Endothelial cell of umbilical vein (primary cell): ENCODE measurements around the gene SUSD2. TPM values are rescaled to one million over a fixed set of nuclear protein-coding genes. Genes with fewer than 3 reads are reported as not detected.

ENCODE experiments used
- BruUV-seq: library from RNA; stranded (reverse); fragments of 400-500 nt; replicated peaks from 2 replicates; lab custom pipeline; 2021; lab: Mats Ljungman, UMichigan
- CTCF ChIA-PET: fragments of 300-600, 350-600 bp; sonication (Branson Sonifier 250); formaldehyde crosslinking; loops from one replicate; lab custom pipeline; 2021; ENCODE audit warnings: antibody characterized with exemption, inconsistent platforms; lab: Charles Lee
- POLR2A ChIA-PET: fragments of 300-600, 350-600 bp; sonication (Branson Sonifier 250); formaldehyde crosslinking; loops from one replicate; lab custom pipeline; 2021; ENCODE audit warnings: antibody characterized with exemption, inconsistent platforms; lab: Charles Lee
- DNase-seq: peaks from one replicate; pipeline ENCODE4 v3.0.0-alpha.2; 2011; ENCODE audit warnings: low read depth, low spot score
- FAIRE-seq: peaks from 2 replicates; lab custom pipeline; 2011; peaks lifted over from hg19 to GRCh38; lab: Jason Lieb, UNC
- H2AFZ ChIP-seq: 2 replicates; pipeline ENCODE4 v1.6.0; 2012; ENCODE audit warnings: low read depth, low read length, control low read depth, inconsistent platforms
- H3K27ac ChIP-seq: 2 replicates; pipeline ENCODE4 v1.5.1; 2011; ENCODE audit warnings: low read depth, mild to moderate bottlenecking, control low read depth, low read length, moderate library complexity; ENCODE audit not compliant: insufficient read depth
- H3K27me3 ChIP-seq, 2 experiments: 2 replicates each; pipeline versions ENCODE4 v1.6.0 to v1.6.1; 2011; ENCODE audit warnings: low read length in 2 of 2, mixed read lengths in 1 of 2; ENCODE audit not compliant: control insufficient read depth in 2 of 2, insufficient read depth in 2 of 2
- H3K36me3 ChIP-seq, 2 experiments: 2 replicates in 1 of 2; 3 replicates in 1 of 2; pipeline ENCODE4 v1.5.1; 2011; ENCODE audit warnings: low read length in 2 of 2, mild to moderate bottlenecking in 1 of 2, moderate library complexity in 1 of 2; ENCODE audit not compliant: control insufficient read depth in 2 of 2, insufficient read depth in 2 of 2; ENCODE audit errors: extremely low read depth in 1 of 2
- H3K4me1 ChIP-seq: 3 replicates; pipeline ENCODE4 v1.5.1; 2011; ENCODE audit warnings: mild to moderate bottlenecking, low read length; ENCODE audit not compliant: control insufficient read depth, insufficient read depth; ENCODE audit errors: extremely low read depth
- H3K4me2 ChIP-seq: 2 replicates; pipeline ENCODE4 v1.6.1; 2011; ENCODE audit warnings: low read length, control low read depth, mixed read lengths; ENCODE audit not compliant: insufficient read depth
- H3K4me3 ChIP-seq, 3 experiments: fragments of 200-600 bp in 1 of 3; sonication (generic), shearing (Covaris generic) in 1 of 3; replicated peaks in 1 of 3; 2 replicates each; pipeline ENCODE4 v1.5.1; 2011 to 2016; ENCODE audit warnings: control low read depth in 3 of 3, low read length in 3 of 3, mild to moderate bottlenecking in 2 of 3, inconsistent platforms in 1 of 3, low read depth in 1 of 3, moderate library complexity in 1 of 3; ENCODE audit not compliant: insufficient read depth in 1 of 3
- H3K79me2 ChIP-seq: 2 replicates; pipeline ENCODE4 v1.6.0; 2012; ENCODE audit warnings: low read length, inconsistent platforms; ENCODE audit not compliant: control insufficient read depth, insufficient read depth
- H3K9ac ChIP-seq: replicated peaks from 2 replicates; pipeline ENCODE3; 2011; ENCODE audit warnings: low read length, control low read depth; ENCODE audit not compliant: insufficient read depth; ENCODE audit errors: extremely low read depth
- H3K9me1 ChIP-seq: replicated peaks from 3 replicates; pipeline ENCODE4 v1.6.0; 2011; ENCODE audit warnings: mild to moderate bottlenecking, low read length; ENCODE audit not compliant: control insufficient read depth, insufficient read depth; ENCODE audit errors: extremely low read depth
- H3K9me3 ChIP-seq: replicated peaks from 2 replicates; pipeline ENCODE4 v1.5.1; 2012; ENCODE audit warnings: low read length, inconsistent platforms; ENCODE audit not compliant: control insufficient read depth, insufficient read depth
- H4K20me1 ChIP-seq: replicated peaks from 2 replicates; pipeline ENCODE3; 2011; ENCODE audit warnings: mild to moderate bottlenecking, low read length; ENCODE audit not compliant: control insufficient read depth, insufficient read depth; ENCODE audit errors: extremely low read depth
- EZH2 ChIP-seq: IDR thresholded peaks from 2 replicates; pipeline ENCODE4 v1.6.1; 2012; ENCODE audit warnings: borderline replicate concordance, low read depth, mild to moderate bottlenecking, moderate library complexity, low read length, inconsistent platforms; ENCODE audit not compliant: severe bottlenecking
- JUN ChIP-seq: IDR thresholded peaks from 2 replicates; pipeline ENCODE4 v1.6.1; 2011; ENCODE audit warnings: borderline replicate concordance, low read depth; ENCODE audit not compliant: insufficient read length, insufficient read depth
- MYC ChIP-seq: IDR thresholded peaks from one replicate; pipeline ENCODE4 v1.6.1; 2011; ENCODE audit warnings: mild to moderate bottlenecking, low read depth, low read length
- POLR2A ChIP-seq: IDR thresholded peaks from 2 replicates; pipeline ENCODE4 v1.6.1; 2012; ENCODE audit warnings: low read depth, mild to moderate bottlenecking, control low read depth, low read length
- POLR2AphosphoS5 ChIP-seq: IDR thresholded peaks from 2 replicates; pipeline ENCODE4 v1.6.1; 2012; ENCODE audit warnings: low read depth, mild to moderate bottlenecking, control low read depth, low read length, moderate library complexity; ENCODE audit not compliant: insufficient read depth
- dilution Hi-C: fragments of 300-500 bp; cut with MboI; formaldehyde crosslinking; loops from one replicate; pipeline ENCODE4 v1.15.0; 2019; ENCODE audit warnings: low sequenced_read_pairs; ENCODE audit not compliant: extremely low pct_ligation_motif_present
- intact Hi-C: fragments of 100-400 bp; cut with micrococcal nuclease; formaldehyde crosslinking; loops from one replicate; pipeline ENCODE4 v1.10.0; 2022
- polyA plus RNA-seq, 4 experiments: library from polyadenylated mRNA; depleted of rRNA in 3 of 4; stranded (reverse) in 3 of 4; unstranded in 1 of 4; fragments of >200 nt; gene quantifications; 2 replicates each; pipeline versions ENCODE4 v1.2.1 to v1.2.3, GENCODE V29; 2011 to 2012; ENCODE audit warnings: missing spikeins in 1 of 4
- total RNA-seq: library from RNA; stranded (reverse); gene quantifications from 2 replicates; pipeline ENCODE4 v1.2.3, GENCODE V29; 2021
- TF ChIP-seq, protein P1 (sequence below), 2 donors: IDR thresholded peaks; 1 replicate in 1 of 2; 2 replicates in 1 of 2; pipeline ENCODE4 v1.5.1; 2011; ENCODE audit warnings: low read length in 2 of 2, mild to moderate bottlenecking in 2 of 2, moderate library complexity in 2 of 2, control low read depth in 1 of 2, inconsistent platforms in 1 of 2, low read depth in 1 of 2; ENCODE audit not compliant: insufficient read depth in 1 of 2; ENCODE audit errors: extremely low read depth in 1 of 2
- TF ChIP-seq, protein P2 (sequence below): IDR thresholded peaks from 2 replicates; pipeline ENCODE4 v1.6.1; 2011; ENCODE audit not compliant: insufficient read depth, insufficient read length

The SUSD2 gene
- total and polyA plus RNA-seq, 2 donors (not counting 3 experiments of a cell fraction or from before 2014, with no cell fraction given): 0.26 to 0.27 TPM

DNA sequence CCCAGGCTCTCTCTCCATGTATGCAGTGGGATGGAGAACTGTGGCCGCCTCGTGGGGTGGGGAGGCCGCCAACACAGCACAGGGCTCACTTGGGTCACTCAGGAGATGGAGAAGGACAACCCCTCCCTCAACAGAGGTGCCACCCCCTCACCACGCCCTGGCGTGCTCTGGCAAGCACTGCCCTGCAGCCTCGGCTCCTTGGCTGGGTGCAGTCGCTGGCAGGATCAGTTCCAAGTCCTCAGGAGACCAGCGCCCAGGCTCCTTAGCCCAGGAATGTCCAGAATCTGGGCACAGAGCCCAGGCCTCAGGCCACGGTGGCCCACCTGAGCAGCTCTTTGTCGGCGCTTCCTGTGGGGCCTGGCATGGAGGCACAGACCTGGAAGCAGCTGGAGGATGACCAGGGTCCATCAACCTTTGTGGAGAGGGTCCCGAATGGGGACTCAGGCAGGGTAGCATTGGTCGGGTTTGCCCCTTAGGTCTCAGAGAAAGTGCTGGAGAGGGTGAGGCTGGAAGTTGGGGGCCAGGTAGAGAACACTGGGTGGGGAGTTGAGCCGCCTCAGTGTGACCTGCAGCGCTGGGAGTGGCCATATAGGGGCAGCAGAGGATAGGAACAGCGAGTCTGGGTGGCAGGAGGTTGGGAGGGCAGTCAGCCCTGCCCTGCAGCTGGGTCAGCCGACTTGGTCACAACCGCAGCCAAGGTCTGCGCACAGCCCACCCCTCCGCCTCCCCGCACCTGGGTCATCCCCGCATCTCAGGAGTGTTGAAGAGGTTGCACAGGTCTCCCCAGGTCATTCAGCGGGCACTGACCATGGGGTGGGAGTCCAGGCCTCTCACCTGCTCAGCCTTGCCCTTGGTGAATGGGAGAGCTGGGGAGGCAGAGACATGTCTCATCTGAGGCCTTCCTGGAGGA lies 8.2 kb downstream of the SUSD2 start:
- Histone ChIP-seq H3K79me2 (no peaks in the 10 kb centered on the region), H3K27me3 (no peaks in the 10 kb centered on the region), H3K9me1 (no peaks in the 10 kb centered on the region), H3K9me3 (no peaks in the 10 kb centered on the region), H3K9ac (no peak overlapping the region), H3K4me2 (no peak overlapping the region), H4K20me1 (no peaks in the 10 kb centered on the region), H3K36me3 (no peaks in the 10 kb centered on the region), H2AFZ (peak overlapping the region; percentile 85), H3K27ac (no peak overlapping the region), H3K4me1 (peaks cover 9% of the 10 kb centered on the region), H3K4me3 (no peak overlapping the region)
- intact Hi-C loops: loop anchor here (1.0 to 10.0 kb wide), 4 partner anchors 19 to 335 kb away; no protein-coding TSS in a partner anchor
- peak; percentile 77 for FAIRE-seq
- TF ChIP-seq, protein P1, sequence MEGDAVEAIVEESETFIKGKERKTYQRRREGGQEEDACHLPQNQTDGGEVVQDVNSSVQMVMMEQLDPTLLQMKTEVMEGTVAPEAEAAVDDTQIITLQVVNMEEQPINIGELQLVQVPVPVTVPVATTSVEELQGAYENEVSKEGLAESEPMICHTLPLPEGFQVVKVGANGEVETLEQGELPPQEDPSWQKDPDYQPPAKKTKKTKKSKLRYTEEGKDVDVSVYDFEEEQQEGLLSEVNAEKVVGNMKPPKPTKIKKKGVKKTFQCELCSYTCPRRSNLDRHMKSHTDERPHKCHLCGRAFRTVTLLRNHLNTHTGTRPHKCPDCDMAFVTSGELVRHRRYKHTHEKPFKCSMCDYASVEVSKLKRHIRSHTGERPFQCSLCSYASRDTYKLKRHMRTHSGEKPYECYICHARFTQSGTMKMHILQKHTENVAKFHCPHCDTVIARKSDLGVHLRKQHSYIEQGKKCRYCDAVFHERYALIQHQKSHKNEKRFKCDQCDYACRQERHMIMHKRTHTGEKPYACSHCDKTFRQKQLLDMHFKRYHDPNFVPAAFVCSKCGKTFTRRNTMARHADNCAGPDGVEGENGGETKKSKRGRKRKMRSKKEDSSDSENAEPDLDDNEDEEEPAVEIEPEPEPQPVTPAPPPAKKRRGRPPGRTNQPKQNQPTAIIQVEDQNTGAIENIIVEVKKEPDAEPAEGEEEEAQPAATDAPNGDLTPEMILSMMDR (IDR thresholded peaks at IDR 0.05; ENCODE audit: extremely low read depth in 1 of 2, insufficient read depth in 1 of 2, low read depth in 1 of 2, low read length in 2 of 2): peak; percentile 90 to 94
- TF ChIP-seq POLR2A (no peak), JUN (no peak)
- no TSS peak for BruUV-seq
- dilution Hi-C loops: no loop called here
- ChIA-PET POLR2A (interaction anchor here (0.9 kb wide), 2 partner anchors 51 to 58 kb away, joined by 3 to 4 read pairs; no protein-coding TSS in a partner anchor), CTCF (interaction anchor here (0.6 to 4.6 kb wide), 20 partner anchors 9 to 129 kb away, joined by 3 to 164 read pairs (median 5); partner anchors contain the start of gene GGT5)
- peak; percentile 61 for DNase-seq

DNA sequence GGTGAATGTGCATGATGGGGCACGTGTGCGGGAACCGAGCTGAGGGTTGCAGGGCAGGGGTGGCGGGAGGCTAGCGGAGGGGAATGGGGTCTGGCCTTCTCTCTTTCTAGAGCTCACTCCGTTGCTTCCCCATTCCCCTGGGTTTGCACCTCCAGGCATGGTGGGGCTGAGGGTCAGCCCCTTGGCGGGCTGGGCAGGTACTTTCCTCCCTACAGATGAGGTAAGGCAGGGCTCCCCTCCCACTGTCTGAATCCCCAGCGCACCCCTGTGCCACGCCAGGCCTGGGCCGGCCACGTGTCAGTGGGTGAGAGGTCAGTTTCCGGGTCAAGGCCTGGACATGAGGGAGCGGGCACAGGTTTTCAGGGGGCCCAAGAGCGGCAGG lies 8.9 kb downstream of the SUSD2 start:
- intact Hi-C loops: no loop called here
- Histone ChIP-seq H2AFZ (peak overlapping the region; percentile 44), H3K36me3 (no peaks in the 10 kb centered on the region), H3K4me2 (no peak overlapping the region), H3K4me3 (no peak overlapping the region), H3K4me1 (peaks cover 9% of the 10 kb centered on the region), H3K27ac (no peak overlapping the region), H4K20me1 (no peaks in the 10 kb centered on the region), H3K9me3 (no peaks in the 10 kb centered on the region), H3K9ac (no peak overlapping the region), H3K27me3 (no peaks in the 10 kb centered on the region), H3K9me1 (no peaks in the 10 kb centered on the region), H3K79me2 (no peaks in the 10 kb centered on the region)
- BruUV-seq: no TSS peak
- DNase-seq: no peak
- dilution Hi-C loops: no loop called here
- no peak for TF ChIP-seq POLR2AphosphoS5
- TF ChIP-seq POLR2A: no peak
- TF ChIP-seq, protein P1 (IDR thresholded peaks at IDR 0.05; ENCODE audit: extremely low read depth in 1 of 2, insufficient read depth in 1 of 2, low read depth in 1 of 2, low read length in 2 of 2): no peak
- no peak for TF ChIP-seq JUN
- TF ChIP-seq, protein P2, sequence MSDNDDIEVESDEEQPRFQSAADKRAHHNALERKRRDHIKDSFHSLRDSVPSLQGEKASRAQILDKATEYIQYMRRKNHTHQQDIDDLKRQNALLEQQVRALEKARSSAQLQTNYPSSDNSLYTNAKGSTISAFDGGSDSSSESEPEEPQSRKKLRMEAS: no peak
- no peak for TF ChIP-seq EZH2
- no peak for TF ChIP-seq MYC
- POLR2A ChIA-PET: interaction anchor here (0.9 kb wide), 2 partner anchors 50 to 57 kb away, joined by 3 to 4 read pairs; no protein-coding TSS in a partner anchor
- CTCF ChIA-PET: interaction anchor here (0.9 to 4.6 kb wide), 16 partner anchors 8 to 130 kb away, joined by 3 to 164 read pairs (median 6); partner anchors contain the start of gene GGT5
- no peak for FAIRE-seq
